H9 (cell line): ENCODE results near the gene THBS3. TPM values are rescaled to one million over a fixed set of nuclear protein-coding genes. Genes with fewer than 3 reads are reported as not detected.

Experiments
- DNase-seq: peaks from one replicate; pipeline ENCODE4 v3.0.0-alpha.2; 2017
- H2AFZ ChIP-seq: one replicate; pipeline ENCODE4 v1.6.1; 2013; ENCODE audit warnings: mild to moderate bottlenecking, low read length, control low read depth, moderate library complexity
- H2AK5ac ChIP-seq: 2 replicates; pipeline ENCODE4 v1.6.1; 2013; ENCODE audit warnings: low read length, control low read depth, mixed read lengths; ENCODE audit not compliant: insufficient read length
- H2BK120ac ChIP-seq: one replicate; pipeline ENCODE4 v1.6.1; 2013; ENCODE audit warnings: low read depth, mild to moderate bottlenecking, low read length, control low read depth, inconsistent platforms; ENCODE audit not compliant: poor library complexity, severe bottlenecking
- H2BK12ac ChIP-seq: 2 replicates; pipeline ENCODE4 v1.6.1; 2013; ENCODE audit warnings: low read length, control low read depth, mixed read lengths, low read depth; ENCODE audit not compliant: insufficient read length
- H2BK15ac ChIP-seq: 2 replicates; pipeline ENCODE4 v1.6.1; 2013; ENCODE audit warnings: low read depth, low read length, control low read depth
- H2BK20ac ChIP-seq: one replicate; pipeline ENCODE4 v1.6.1; 2013; ENCODE audit warnings: low read depth, mild to moderate bottlenecking, low read length, control low read depth, inconsistent platforms; ENCODE audit not compliant: poor library complexity, severe bottlenecking
- H2BK5ac ChIP-seq: 2 replicates; pipeline ENCODE4 v1.6.1; 2013; ENCODE audit warnings: low read length, control low read depth, mixed read lengths; ENCODE audit not compliant: insufficient read length
- H3K14ac ChIP-seq: 2 replicates; pipeline ENCODE4 v1.6.1; 2013; ENCODE audit warnings: low read length, control low read depth; ENCODE audit not compliant: insufficient read depth
- H3K18ac ChIP-seq: 2 replicates; pipeline ENCODE4 v1.6.1; 2013; ENCODE audit warnings: low read depth, mild to moderate bottlenecking, mixed read lengths, low read length, control low read depth; ENCODE audit not compliant: insufficient read length
- H3K23ac ChIP-seq: 2 replicates; pipeline ENCODE4 v1.6.1; 2013; ENCODE audit warnings: low read length, control low read depth, mixed read lengths, low read depth; ENCODE audit not compliant: insufficient read length
- H3K23me2 ChIP-seq: 2 replicates; pipeline ENCODE4 v1.6.1; 2013; ENCODE audit warnings: low read depth, mild to moderate bottlenecking, mixed read lengths, low read length, control low read depth; ENCODE audit not compliant: insufficient read length, poor library complexity, severe bottlenecking
- H3K27ac ChIP-seq: 2 replicates; pipeline ENCODE4 v1.5.1; 2013; ENCODE audit warnings: low read length, control low read depth, mixed read lengths, low read depth; ENCODE audit not compliant: insufficient read length
- H3K27me3 ChIP-seq: 2 replicates; pipeline ENCODE4 v1.6.1; 2013; ENCODE audit warnings: low read length, control low read depth, inconsistent platforms; ENCODE audit not compliant: insufficient read depth
- H3K4ac ChIP-seq: 2 replicates; pipeline ENCODE4 v1.6.1; 2013; ENCODE audit warnings: low read depth, mild to moderate bottlenecking, control low read depth, inconsistent platforms, low read length, moderate library complexity
- H3K4me1 ChIP-seq: 2 replicates; pipeline ENCODE4 v1.6.1; 2013; ENCODE audit warnings: low read length, control low read depth, inconsistent platforms; ENCODE audit not compliant: insufficient read depth
- H3K4me2 ChIP-seq: 2 replicates; pipeline ENCODE4 v1.6.1; 2013; ENCODE audit warnings: low read length, control low read depth, mixed read lengths; ENCODE audit not compliant: insufficient read length, insufficient read depth
- H3K56ac ChIP-seq: 2 replicates; pipeline ENCODE4 v1.6.1; 2013; ENCODE audit warnings: low read depth, mild to moderate bottlenecking, mixed read lengths, low read length, control low read depth; ENCODE audit not compliant: insufficient read length
- H3K79me1 ChIP-seq: 2 replicates; pipeline ENCODE4 v1.6.1; 2013; ENCODE audit warnings: low read depth, mild to moderate bottlenecking, moderate library complexity, low read length, control low read depth, inconsistent platforms; ENCODE audit not compliant: insufficient read depth, poor library complexity, severe bottlenecking
- H3K79me2 ChIP-seq: 2 replicates; pipeline ENCODE4 v1.6.1; 2013; ENCODE audit warnings: low read length, control low read depth, inconsistent platforms; ENCODE audit not compliant: insufficient read depth
- H3K9ac ChIP-seq: 2 replicates; pipeline ENCODE4 v1.6.1; 2013; ENCODE audit warnings: low read length, control low read depth, mixed read lengths; ENCODE audit not compliant: insufficient read length; ENCODE audit errors: extremely low read depth
- H3K9me3 ChIP-seq: one replicate; pipeline ENCODE4 v1.6.1; 2013; ENCODE audit warnings: low read depth, low read length, inconsistent platforms; ENCODE audit not compliant: control insufficient read depth
- H3T11ph ChIP-seq: one replicate; pipeline ENCODE4 v1.6.1; 2013; ENCODE audit warnings: mild to moderate bottlenecking, low read length, control low read depth, inconsistent platforms
- H4K20me1 ChIP-seq: one replicate; pipeline ENCODE4 v1.6.1; 2013; ENCODE audit not compliant: control insufficient read depth, insufficient read length, insufficient read depth
- H4K5ac ChIP-seq: 2 replicates; pipeline ENCODE4 v1.6.1; 2013; ENCODE audit warnings: low read depth, mild to moderate bottlenecking, mixed read lengths, low read length, control low read depth; ENCODE audit not compliant: insufficient read length
- H4K8ac ChIP-seq: replicated peaks from 2 replicates; pipeline ENCODE4 v1.6.1; 2013; ENCODE audit warnings: low read length, control low read depth, mixed read lengths, low read depth; ENCODE audit not compliant: insufficient read length
- H4K91ac ChIP-seq: 2 replicates; pipeline ENCODE4 v1.6.1; 2013; ENCODE audit warnings: low read depth, mild to moderate bottlenecking, moderate library complexity, mixed read lengths, low read length, control low read depth; ENCODE audit not compliant: insufficient read length
- H3K27ac Mint-ChIP-seq, 3 experiments: 2 replicates in 2 of 3; 3 replicates in 1 of 3; pipeline ENCODE4 v1.8.0; 2020 to 2021; ENCODE audit warnings: mixed read lengths in 3 of 3, mild to moderate bottlenecking in 1 of 3, moderate library complexity in 1 of 3
- H3K27me3 Mint-ChIP-seq: 2 replicates; pipeline ENCODE4 v1.8.0; 2021; ENCODE audit warnings: low read depth, mild to moderate bottlenecking, moderate library complexity, mixed read lengths
- H3K36me3 Mint-ChIP-seq, 3 experiments: 2 replicates in 2 of 3; 3 replicates in 1 of 3; pipeline ENCODE4 v1.8.0; 2020 to 2021; ENCODE audit warnings: low read depth in 3 of 3, mixed read lengths in 3 of 3; ENCODE audit not compliant: insufficient read depth in 1 of 3
- H3K4me1 Mint-ChIP-seq, 2 experiments: 2 replicates each; pipeline ENCODE4 v1.8.0; 2020; ENCODE audit warnings: mixed read lengths in 2 of 2
- H3K4me3 Mint-ChIP-seq, 2 experiments: 2 replicates in 1 of 2; 3 replicates in 1 of 2; pipeline ENCODE4 v1.8.0; 2020 to 2021; ENCODE audit warnings: mild to moderate bottlenecking in 2 of 2, mixed read lengths in 2 of 2, moderate library complexity in 1 of 2
- H3K9me3 Mint-ChIP-seq, 2 experiments: 2 replicates in 1 of 2; 3 replicates in 1 of 2; pipeline ENCODE4 v1.8.0; 2020; ENCODE audit warnings: mild to moderate bottlenecking in 2 of 2, mixed read lengths in 2 of 2, moderate library complexity in 1 of 2
- CTCF ChIP-seq: fragments of 200-600 bp; sonication (generic); conservative IDR thresholded peaks from 3 replicates; pipeline ENCODE4 v1.8.0; 2021; ENCODE audit warnings: antibody characterized with exemption, mild to moderate bottlenecking
- WGBS: extraction: QIAGEN DNeasy Blood & Tissue Kit; methylation state at CpG from one replicate; pipeline ENCODE4 v1.1.7; 2013; ENCODE audit warnings: missing lambda C conversion rate, low lambda C conversion rate, mixed read lengths; ENCODE audit not compliant: insufficient read length; ENCODE audit errors: extremely low coverage; 5-methylcytosine and 5-hydroxymethylcytosine counted together
- total RNA-seq: library from RNA; stranded (reverse); gene quantifications from 2 replicates; pipeline ENCODE4 v1.2.1, GENCODE V29; 2021

Gene THBS3
- total RNA-seq, 1 experiment from 2014 or later: 5.9 TPM

- Histone ChIP-seq H3T11ph (no peak overlapping the region), H3K23ac (no peak overlapping the region), H3K4me2 (no peak overlapping the region), H3K79me1 (no peaks in the 10 kb centered on the region), H3K14ac (no peak overlapping the region), H2AFZ (no peak overlapping the region), H2BK12ac (no peak overlapping the region), H3K79me2 (peaks cover 13% of the 10 kb centered on the region; the same call in 1 of the 2 replicates), H3K9ac (no peak overlapping the region), H3K4me1 (peaks cover 7% of the 10 kb centered on the region), H3K27me3 (no peaks in the 10 kb centered on the region), H3K18ac (no peak overlapping the region), H2BK5ac (no peak overlapping the region), H3K27ac (no peak overlapping the region), H2BK15ac (no peak overlapping the region), H2AK5ac (no peak overlapping the region), H2BK120ac (no peak overlapping the region), H4K91ac (no peak overlapping the region), H4K20me1 (peaks cover 5% of the 10 kb centered on the region), H3K56ac (no peak overlapping the region), H3K9me3 (no peaks in the 10 kb centered on the region), H4K8ac (no peak overlapping the region), H3K4ac (no peak overlapping the region), H3K23me2 (peaks cover 15% of the 10 kb centered on the region), H4K5ac (no peak overlapping the region), H2BK20ac (no peak overlapping the region)
- Mint-ChIP-seq H3K27me3 (peaks cover 2% of the 10 kb centered on the region; the same call in 1 of the 2 replicates), H3K36me3 (peaks cover 67 to 95% (median 89%) of the 10 kb centered on the region in 3 experiments), H3K4me3 (no peak overlapping the region; a peak in 1 of 5 replicates), H3K9me3 (peaks cover 0 to 4% of the 10 kb centered on the region in 2 experiments; a peak in 2 of 5 replicates), H3K27ac (peak overlapping the region in 1 of 3 experiments; percentile 64; a peak in 2 of 7 replicates), H3K4me1 (peaks cover 16 to 30% of the 10 kb centered on the region in 2 experiments)
- no peak for DNase-seq
- no CpG with 5 or more reads among the region's 4 CpGs for WGBS
- TF ChIP-seq CTCF: no peak
Observed at GRCh38 chr1:155199792-155200191, 7.9 kb downstream of the THBS3 start.
